Panc1 (cell line): ENCODE results near the gene PRDX6.

Source experiments
- CTCF ChIP-seq: fragments of 450-650 bp; IDR thresholded peaks from 2 replicates; pipeline ENCODE4 v1.5.1; 2017; ENCODE audit warnings: mild to moderate bottlenecking
- POLR2AphosphoS5 ChIP-seq: IDR thresholded peaks from 2 replicates; pipeline ENCODE4 v1.6.1; 2012; ENCODE audit warnings: mild to moderate bottlenecking, low read depth, low read length, moderate library complexity
- SIN3A ChIP-seq: IDR thresholded peaks from 2 replicates; pipeline ENCODE4 v1.6.1; 2012; ENCODE audit warnings: low read depth, mild to moderate bottlenecking, low read length, moderate library complexity, borderline replicate concordance; ENCODE audit not compliant: insufficient read depth
- TCF7L2 ChIP-seq: IDR thresholded peaks from 2 replicates; pipeline ENCODE4 v1.6.1; 2011; ENCODE audit warnings: mild to moderate bottlenecking, low read depth, low read length, inconsistent platforms

GRCh38 chr1:173445164-173445563, 32.0 kb upstream of the PRDX6 start:
- TF ChIP-seq CTCF (no peak), POLR2AphosphoS5 (no peak), SIN3A (no peak), TCF7L2 (no peak)
